GM23338 (cell line): Measurements from ENCODE around the gene GRID1.

Experiments used
- TF ChIP-seq, protein P1 (sequence below), 2 experiments: fragments of 200-600 bp in 1 of 2; sonication (generic) in 1 of 2; conservative IDR thresholded peaks; 2 replicates each; pipeline versions ENCODE4 v1.5.1 to v1.6.1; 2016 to 2017; ENCODE audit warnings: antibody characterized with exemption in 2 of 2, low read depth in 2 of 2, mild to moderate bottlenecking in 2 of 2, moderate library complexity in 1 of 2
- TF ChIP-seq, protein P2 (sequence below): fragments of 250-450 bp; sonication (Bioruptor Pico); IDR thresholded peaks from 2 replicates; pipeline ENCODE4 v1.5.0; 2020; ENCODE audit warnings: mild to moderate bottlenecking, moderate library complexity

DNA sequence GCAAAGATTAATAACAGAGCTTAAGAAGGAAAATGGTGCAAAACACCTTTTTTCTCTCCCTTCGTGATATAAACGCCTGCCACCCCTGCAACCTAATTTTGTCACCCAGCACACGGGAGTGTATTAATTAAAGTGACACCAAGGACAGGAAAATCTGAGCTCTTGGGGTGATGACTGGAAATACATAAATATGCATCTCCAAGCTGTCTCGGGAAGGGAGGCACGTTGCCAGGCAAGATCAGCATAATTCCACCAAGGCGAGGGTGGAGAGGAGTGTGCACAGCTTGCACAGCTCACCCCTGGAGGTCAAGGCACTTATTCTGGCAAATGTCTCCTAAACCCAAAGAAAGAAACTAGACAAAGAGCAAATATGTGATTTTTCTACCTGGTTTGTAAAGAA, 700.9 kb downstream of the GRID1 start:
- TF ChIP-seq, protein P1, sequence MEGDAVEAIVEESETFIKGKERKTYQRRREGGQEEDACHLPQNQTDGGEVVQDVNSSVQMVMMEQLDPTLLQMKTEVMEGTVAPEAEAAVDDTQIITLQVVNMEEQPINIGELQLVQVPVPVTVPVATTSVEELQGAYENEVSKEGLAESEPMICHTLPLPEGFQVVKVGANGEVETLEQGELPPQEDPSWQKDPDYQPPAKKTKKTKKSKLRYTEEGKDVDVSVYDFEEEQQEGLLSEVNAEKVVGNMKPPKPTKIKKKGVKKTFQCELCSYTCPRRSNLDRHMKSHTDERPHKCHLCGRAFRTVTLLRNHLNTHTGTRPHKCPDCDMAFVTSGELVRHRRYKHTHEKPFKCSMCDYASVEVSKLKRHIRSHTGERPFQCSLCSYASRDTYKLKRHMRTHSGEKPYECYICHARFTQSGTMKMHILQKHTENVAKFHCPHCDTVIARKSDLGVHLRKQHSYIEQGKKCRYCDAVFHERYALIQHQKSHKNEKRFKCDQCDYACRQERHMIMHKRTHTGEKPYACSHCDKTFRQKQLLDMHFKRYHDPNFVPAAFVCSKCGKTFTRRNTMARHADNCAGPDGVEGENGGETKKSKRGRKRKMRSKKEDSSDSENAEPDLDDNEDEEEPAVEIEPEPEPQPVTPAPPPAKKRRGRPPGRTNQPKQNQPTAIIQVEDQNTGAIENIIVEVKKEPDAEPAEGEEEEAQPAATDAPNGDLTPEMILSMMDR (conservative IDR thresholded peaks at IDR 0.05; ENCODE audit: low read depth in 2 of 2): no peak
- TF ChIP-seq, protein P2, sequence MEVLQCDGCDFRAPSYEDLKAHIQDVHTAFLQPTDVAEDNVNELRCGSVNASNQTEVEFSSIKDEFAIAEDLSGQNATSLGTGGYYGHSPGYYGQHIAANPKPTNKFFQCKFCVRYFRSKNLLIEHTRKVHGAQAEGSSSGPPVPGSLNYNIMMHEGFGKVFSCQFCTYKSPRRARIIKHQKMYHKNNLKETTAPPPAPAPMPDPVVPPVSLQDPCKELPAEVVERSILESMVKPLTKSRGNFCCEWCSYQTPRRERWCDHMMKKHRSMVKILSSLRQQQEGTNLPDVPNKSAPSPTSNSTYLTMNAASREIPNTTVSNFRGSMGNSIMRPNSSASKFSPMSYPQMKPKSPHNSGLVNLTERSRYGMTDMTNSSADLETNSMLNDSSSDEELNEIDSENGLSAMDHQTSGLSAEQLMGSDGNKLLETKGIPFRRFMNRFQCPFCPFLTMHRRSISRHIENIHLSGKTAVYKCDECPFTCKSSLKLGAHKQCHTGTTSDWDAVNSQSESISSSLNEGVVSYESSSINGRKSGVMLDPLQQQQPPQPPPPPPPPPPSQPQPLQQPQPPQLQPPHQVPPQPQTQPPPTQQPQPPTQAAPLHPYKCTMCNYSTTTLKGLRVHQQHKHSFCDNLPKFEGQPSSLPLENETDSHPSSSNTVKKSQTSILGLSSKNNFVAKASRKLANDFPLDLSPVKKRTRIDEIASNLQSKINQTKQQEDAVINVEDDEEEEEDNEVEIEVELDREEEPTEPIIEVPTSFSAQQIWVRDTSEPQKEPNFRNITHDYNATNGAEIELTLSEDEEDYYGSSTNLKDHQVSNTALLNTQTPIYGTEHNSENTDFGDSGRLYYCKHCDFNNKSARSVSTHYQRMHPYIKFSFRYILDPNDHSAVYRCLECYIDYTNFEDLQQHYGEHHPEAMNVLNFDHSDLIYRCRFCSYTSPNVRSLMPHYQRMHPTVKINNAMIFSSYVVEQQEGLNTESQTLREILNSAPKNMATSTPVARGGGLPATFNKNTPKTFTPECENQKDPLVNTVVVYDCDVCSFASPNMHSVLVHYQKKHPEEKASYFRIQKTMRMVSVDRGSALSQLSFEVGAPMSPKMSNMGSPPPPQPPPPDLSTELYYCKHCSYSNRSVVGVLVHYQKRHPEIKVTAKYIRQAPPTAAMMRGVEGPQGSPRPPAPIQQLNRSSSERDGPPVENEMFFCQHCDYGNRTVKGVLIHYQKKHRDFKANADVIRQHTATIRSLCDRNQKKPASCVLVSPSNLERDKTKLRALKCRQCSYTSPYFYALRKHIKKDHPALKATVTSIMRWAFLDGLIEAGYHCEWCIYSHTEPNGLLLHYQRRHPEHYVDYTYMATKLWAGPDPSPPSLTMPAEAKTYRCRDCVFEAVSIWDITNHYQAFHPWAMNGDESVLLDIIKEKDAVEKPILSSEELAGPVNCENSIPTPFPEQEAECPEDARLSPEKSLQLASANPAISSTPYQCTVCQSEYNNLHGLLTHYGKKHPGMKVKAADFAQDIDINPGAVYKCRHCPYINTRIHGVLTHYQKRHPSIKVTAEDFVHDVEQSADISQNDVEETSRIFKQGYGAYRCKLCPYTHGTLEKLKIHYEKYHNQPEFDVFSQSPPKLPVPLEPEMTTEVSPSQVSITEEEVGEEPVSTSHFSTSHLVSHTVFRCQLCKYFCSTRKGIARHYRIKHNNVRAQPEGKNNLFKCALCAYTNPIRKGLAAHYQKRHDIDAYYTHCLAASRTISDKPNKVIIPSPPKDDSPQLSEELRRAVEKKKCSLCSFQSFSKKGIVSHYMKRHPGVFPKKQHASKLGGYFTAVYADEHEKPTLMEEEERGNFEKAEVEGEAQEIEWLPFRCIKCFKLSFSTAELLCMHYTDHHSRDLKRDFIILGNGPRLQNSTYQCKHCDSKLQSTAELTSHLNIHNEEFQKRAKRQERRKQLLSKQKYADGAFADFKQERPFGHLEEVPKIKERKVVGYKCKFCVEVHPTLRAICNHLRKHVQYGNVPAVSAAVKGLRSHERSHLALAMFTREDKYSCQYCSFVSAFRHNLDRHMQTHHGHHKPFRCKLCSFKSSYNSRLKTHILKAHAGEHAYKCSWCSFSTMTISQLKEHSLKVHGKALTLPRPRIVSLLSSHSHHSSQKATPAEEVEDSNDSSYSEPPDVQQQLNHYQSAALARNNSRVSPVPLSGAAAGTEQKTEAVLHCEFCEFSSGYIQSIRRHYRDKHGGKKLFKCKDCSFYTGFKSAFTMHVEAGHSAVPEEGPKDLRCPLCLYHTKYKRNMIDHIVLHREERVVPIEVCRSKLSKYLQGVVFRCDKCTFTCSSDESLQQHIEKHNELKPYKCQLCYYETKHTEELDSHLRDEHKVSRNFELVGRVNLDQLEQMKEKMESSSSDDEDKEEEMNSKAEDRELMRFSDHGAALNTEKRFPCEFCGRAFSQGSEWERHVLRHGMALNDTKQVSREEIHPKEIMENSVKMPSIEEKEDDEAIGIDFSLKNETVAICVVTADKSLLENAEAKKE: no peak
